GM12891 (cell line): Measurements from ENCODE around the gene PPP1R12B.

Source experiments
- POLR2A ChIP-seq: IDR thresholded peaks from 2 replicates; pipeline ENCODE4 v1.6.1; 2011; ENCODE audit warnings: low read depth, low read length, control low read depth
- POLR2AphosphoS5 ChIP-seq: IDR thresholded peaks from 2 replicates; pipeline ENCODE4 v1.6.1; 2011; ENCODE audit warnings: low read depth, low read length, control low read depth

GRCh38 chr1:202362212-202362611 lies 13.7 kb downstream of the PPP1R12B start:
- TF ChIP-seq POLR2A (no peak), POLR2AphosphoS5 (no peak)
